Esophagus squamous epithelium (tissue), 4 donors: ENCODE measurements around the gene SLAMF6.

Source experiments
- POLR2A ChIP-seq, 4 donors: fragments of 450-650 bp; IDR thresholded peaks; one replicate each; pipeline ENCODE4 v1.6.1; 2017; ENCODE audit warnings: antibody characterized with exemption in 4 of 4, mild to moderate bottlenecking in 4 of 4, moderate library complexity in 3 of 4
- TF ChIP-seq, protein P1 (sequence below), 6 experiments: fragments of 450-650 bp in 4 of 6; fragments of 200-600 bp in 2 of 6; sonication (generic) in 2 of 6; IDR thresholded peaks; one replicate each; pipeline ENCODE4 v1.5.1; 2016 to 2019; ENCODE audit warnings: antibody characterized with exemption in 6 of 6, mild to moderate bottlenecking in 4 of 6, moderate library complexity in 4 of 6

- no peak for TF ChIP-seq POLR2A (IDR thresholded peaks at IDR 0.05)
- TF ChIP-seq, protein P1, sequence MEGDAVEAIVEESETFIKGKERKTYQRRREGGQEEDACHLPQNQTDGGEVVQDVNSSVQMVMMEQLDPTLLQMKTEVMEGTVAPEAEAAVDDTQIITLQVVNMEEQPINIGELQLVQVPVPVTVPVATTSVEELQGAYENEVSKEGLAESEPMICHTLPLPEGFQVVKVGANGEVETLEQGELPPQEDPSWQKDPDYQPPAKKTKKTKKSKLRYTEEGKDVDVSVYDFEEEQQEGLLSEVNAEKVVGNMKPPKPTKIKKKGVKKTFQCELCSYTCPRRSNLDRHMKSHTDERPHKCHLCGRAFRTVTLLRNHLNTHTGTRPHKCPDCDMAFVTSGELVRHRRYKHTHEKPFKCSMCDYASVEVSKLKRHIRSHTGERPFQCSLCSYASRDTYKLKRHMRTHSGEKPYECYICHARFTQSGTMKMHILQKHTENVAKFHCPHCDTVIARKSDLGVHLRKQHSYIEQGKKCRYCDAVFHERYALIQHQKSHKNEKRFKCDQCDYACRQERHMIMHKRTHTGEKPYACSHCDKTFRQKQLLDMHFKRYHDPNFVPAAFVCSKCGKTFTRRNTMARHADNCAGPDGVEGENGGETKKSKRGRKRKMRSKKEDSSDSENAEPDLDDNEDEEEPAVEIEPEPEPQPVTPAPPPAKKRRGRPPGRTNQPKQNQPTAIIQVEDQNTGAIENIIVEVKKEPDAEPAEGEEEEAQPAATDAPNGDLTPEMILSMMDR (IDR thresholded peaks at IDR 0.05) = no peak
Observed at GRCh38 chr1:160569806-160570205, 46.8 kb upstream of the SLAMF6 start.
